PC-3 (cell line): ENCODE data around the gene TEKT5.

ENCODE experiments used
- EZH2 ChIP-seq: fragments of 300-600 bp; sonication (generic); IDR thresholded peaks from one replicate; pipeline ENCODE4 v1.6.1; 2017; ENCODE audit warnings: antibody characterized with exemption, mild to moderate bottlenecking, low read length; ENCODE audit not compliant: unreplicated experiment
- TF ChIP-seq, protein P1 (sequence below): fragments of 300-600 bp; sonication (generic); conservative IDR thresholded peaks from 2 replicates; pipeline ENCODE4 v1.5.1; 2017; ENCODE audit warnings: antibody characterized with exemption, low read depth, mild to moderate bottlenecking, low read length

GRCh38 chr16:10663146-10663545 is 31.6 kb downstream of the TEKT5 start:
- no peak for TF ChIP-seq EZH2
- TF ChIP-seq, protein P1, sequence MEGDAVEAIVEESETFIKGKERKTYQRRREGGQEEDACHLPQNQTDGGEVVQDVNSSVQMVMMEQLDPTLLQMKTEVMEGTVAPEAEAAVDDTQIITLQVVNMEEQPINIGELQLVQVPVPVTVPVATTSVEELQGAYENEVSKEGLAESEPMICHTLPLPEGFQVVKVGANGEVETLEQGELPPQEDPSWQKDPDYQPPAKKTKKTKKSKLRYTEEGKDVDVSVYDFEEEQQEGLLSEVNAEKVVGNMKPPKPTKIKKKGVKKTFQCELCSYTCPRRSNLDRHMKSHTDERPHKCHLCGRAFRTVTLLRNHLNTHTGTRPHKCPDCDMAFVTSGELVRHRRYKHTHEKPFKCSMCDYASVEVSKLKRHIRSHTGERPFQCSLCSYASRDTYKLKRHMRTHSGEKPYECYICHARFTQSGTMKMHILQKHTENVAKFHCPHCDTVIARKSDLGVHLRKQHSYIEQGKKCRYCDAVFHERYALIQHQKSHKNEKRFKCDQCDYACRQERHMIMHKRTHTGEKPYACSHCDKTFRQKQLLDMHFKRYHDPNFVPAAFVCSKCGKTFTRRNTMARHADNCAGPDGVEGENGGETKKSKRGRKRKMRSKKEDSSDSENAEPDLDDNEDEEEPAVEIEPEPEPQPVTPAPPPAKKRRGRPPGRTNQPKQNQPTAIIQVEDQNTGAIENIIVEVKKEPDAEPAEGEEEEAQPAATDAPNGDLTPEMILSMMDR = no peak
